ENCODE results near the gene CYS1.

GRCh38 chr2:10101491-10101890, 21.3 kb upstream of the CYS1 start:
- TF ChIP-seq CTCF (IDR thresholded peaks at IDR 0.05): no peak
- no peak for TF ChIP-seq EP300 (IDR thresholded peaks at IDR 0.05)
- TF ChIP-seq POLR2A (IDR thresholded peaks at IDR 0.05): no peak

Measured in suprapubic skin (tissue), 3 donors.